HFF-Myc (cell line): ENCODE results near the gene NEGR1.

Experiments
- DNase-seq: peaks from one replicate; pipeline ENCODE4 v3.0.0-alpha.2; 2011; ENCODE audit warnings: low read depth; ENCODE audit errors: extremely low read depth
- H3K4me3 ChIP-seq: replicated peaks from 2 replicates; pipeline ENCODE4 v1.5.1; 2011; ENCODE audit warnings: low read depth, mild to moderate bottlenecking, control low read depth, low read length
- TF ChIP-seq, protein P1 (sequence below): IDR thresholded peaks from 2 replicates; pipeline ENCODE4 v1.5.1; 2012; ENCODE audit warnings: mild to moderate bottlenecking, low read depth, low read length, control low read depth; ENCODE audit errors: missing control alignments

The NEGR1 gene

GRCh38 chr1:71859806-71860205 is 422.5 kb downstream of the NEGR1 start:
- TF ChIP-seq, protein P1, sequence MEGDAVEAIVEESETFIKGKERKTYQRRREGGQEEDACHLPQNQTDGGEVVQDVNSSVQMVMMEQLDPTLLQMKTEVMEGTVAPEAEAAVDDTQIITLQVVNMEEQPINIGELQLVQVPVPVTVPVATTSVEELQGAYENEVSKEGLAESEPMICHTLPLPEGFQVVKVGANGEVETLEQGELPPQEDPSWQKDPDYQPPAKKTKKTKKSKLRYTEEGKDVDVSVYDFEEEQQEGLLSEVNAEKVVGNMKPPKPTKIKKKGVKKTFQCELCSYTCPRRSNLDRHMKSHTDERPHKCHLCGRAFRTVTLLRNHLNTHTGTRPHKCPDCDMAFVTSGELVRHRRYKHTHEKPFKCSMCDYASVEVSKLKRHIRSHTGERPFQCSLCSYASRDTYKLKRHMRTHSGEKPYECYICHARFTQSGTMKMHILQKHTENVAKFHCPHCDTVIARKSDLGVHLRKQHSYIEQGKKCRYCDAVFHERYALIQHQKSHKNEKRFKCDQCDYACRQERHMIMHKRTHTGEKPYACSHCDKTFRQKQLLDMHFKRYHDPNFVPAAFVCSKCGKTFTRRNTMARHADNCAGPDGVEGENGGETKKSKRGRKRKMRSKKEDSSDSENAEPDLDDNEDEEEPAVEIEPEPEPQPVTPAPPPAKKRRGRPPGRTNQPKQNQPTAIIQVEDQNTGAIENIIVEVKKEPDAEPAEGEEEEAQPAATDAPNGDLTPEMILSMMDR, result no peak
- DNase-seq, result no peak
- H3K4me3 ChIP-seq, result no peak overlapping the region

DNA sequence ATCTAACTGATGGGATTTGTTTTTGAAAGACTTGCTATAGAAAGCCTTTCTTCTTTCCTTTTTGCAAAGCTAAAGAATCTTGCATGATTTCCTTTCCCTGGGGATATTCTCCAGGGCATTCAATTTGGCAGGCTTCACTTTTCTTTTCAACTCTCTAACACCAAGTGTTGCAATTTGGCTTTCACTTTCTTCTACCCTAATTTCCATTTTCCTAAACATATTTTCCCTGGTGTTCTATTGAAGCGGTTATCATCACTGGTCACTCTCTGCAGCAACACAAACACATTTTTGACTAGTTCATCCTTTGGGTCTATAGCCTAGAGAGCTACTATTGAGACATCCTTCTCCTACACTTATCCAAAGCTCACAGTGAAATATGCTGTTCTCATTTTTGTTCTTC is 424.5 kb downstream of the NEGR1 start:
- no peak for DNase-seq
- H3K4me3 ChIP-seq, result no peak overlapping the region
- TF ChIP-seq, protein P1, result no peak

GRCh38 chr1:71853360-71853759 is 429.0 kb downstream of the NEGR1 start:
- DNase-seq, result no peak
- TF ChIP-seq, protein P1, result no peak
- H3K4me3 ChIP-seq, result no peak overlapping the region

- DNase-seq, result no peak
- H3K4me3 ChIP-seq, result no peak overlapping the region
- TF ChIP-seq, protein P1, result no peak
These were observed 431.4 kb downstream of the NEGR1 start for GRCh38 chr1:71850936-71851335.

DNA sequence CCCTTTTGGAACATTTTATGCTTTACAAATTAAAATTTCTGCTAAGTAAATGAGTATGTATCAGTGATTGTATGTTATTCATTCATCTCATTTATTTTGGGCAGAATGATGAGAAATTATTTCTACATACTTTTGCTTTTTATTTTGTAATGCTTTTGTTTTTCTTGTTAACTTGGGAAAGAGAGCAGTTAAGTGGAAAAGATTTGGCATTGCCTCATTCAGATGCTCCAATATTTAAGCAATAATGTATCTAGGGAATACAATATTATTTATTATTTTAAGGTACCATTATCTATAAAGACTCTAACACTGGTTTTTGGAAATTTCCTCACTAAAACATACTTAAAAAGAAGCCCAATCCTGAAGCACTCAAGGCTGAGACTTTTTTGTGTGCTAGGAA is 431.8 kb downstream of the NEGR1 start:
- H3K4me3 ChIP-seq, result no peak overlapping the region
- TF ChIP-seq, protein P1, result no peak
- DNase-seq, result no peak

DNA sequence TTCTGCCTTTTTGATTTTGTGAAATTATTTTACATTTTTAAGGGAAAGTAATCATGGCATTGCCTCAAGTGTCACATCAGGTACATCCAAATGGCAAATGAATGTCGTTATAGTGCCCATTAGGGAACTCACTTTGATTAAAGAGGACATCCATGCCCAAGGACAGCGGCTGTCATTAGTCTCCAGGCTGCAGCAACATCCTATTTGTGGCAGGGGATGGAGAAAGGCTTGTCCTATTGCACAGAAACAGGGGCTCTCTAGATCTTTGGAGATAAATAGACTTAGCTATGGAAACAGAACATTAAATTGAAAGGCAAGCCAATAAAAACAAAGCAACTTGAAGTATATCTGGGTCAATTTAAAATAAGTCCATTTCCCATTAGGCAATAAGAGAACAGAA is 439.3 kb downstream of the NEGR1 start:
- H3K4me3 ChIP-seq, result no peak overlapping the region
- TF ChIP-seq, protein P1, result no peak
- DNase-seq, result no peak

DNA sequence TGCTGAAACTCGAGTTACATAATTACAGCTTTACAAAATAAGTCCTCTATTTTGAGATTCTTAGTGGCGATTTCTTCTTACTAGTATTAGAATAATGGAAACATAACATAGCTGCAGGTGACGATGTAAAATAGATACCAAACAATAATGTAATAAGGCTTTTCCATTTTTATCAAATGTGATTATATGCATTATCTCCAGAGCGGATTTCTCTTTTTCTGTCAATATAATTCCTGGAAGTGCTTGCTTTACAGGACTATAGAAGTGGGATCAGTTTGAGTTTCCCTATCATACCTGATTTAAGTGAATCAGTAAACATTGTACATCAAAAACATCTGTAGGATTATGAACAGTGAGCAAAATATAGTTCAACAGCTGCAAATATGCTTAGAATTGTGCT is 442.5 kb downstream of the NEGR1 start:
- no peak overlapping the region for H3K4me3 ChIP-seq
- TF ChIP-seq, protein P1, result no peak
- no peak for DNase-seq
